ENCODE data around the gene ISM1.
"Not testable (repeated sequence)": the region's sequence is repeated elsewhere in the genome, so short reads cannot be mapped to it uniquely, and the experiment has no call there.

Gene ISM1

GRCh38 chr20:13223736-13224520, 2.9 kb downstream of the ISM1 start:
- Histone ChIP-seq H3K4me3 (ENCODE audit: low read length) (no peak overlapping the region), H3K9me3 (ENCODE audit: control insufficient read depth, low read depth, low read length) (no peaks in the 10 kb centered on the region), H3K27ac (ENCODE audit: low read length) (no peak overlapping the region), H3K4me1 (ENCODE audit: control insufficient read depth, low read depth, low read length) (peaks cover 12% of the 10 kb centered on the region), H3K36me3 (ENCODE audit: control insufficient read depth, low read depth, low read length) (no peaks in the 10 kb centered on the region), H3K9ac (ENCODE audit: low read length) (no peak overlapping the region), H3K27me3 (ENCODE audit: control insufficient read depth, insufficient read depth, low read length) (peaks cover 48% of the 10 kb centered on the region)

DNA sequence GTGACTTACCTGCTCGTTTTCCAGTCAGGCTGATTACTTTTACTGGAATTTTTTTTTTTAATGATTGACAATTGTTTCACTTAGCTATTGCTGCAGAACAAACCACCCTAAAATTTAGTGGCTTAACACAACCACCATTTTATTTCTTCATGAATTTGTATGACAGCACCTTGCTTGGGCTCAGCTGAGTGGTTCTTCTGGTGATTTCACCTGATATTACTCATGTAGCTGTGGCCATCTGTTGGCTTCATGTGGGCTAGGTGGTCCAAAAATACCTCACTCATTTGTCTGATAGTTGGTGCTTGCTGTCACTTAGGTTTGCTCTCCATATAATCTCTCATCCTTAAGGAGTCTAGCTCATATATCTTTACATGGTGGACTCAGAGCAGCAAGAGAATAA, 5.3 kb downstream of the ISM1 start:
- no peak overlapping the region for H3K4me3 ChIP-seq (ENCODE audit: low read length)
- H3K9me3 ChIP-seq (ENCODE audit: control insufficient read depth, low read depth, low read length): no peaks in the 10 kb centered on the region
- H3K27ac ChIP-seq (ENCODE audit: low read length): no peak overlapping the region
- H3K36me3 ChIP-seq (ENCODE audit: control insufficient read depth, low read depth, low read length): no peaks in the 10 kb centered on the region
- peaks cover 7% of the 10 kb centered on the region for H3K4me1 ChIP-seq (ENCODE audit: control insufficient read depth, low read depth, low read length)
- H3K9ac ChIP-seq (ENCODE audit: low read length): no peak overlapping the region
- H3K27me3 ChIP-seq (ENCODE audit: control insufficient read depth, insufficient read depth, low read length): peaks cover 28% of the 10 kb centered on the region

- Histone ChIP-seq H3K4me1 (ENCODE audit: control insufficient read depth, low read depth, low read length) (no peaks in the 10 kb centered on the region), H3K27me3 (ENCODE audit: control insufficient read depth, insufficient read depth, low read length) (peaks cover 7% of the 10 kb centered on the region), H3K9ac (ENCODE audit: low read length) (no peak overlapping the region), H3K27ac (ENCODE audit: low read length) (no peak overlapping the region), H3K4me3 (ENCODE audit: low read length) (no peak overlapping the region), H3K9me3 (ENCODE audit: control insufficient read depth, low read depth, low read length) (no peaks in the 10 kb centered on the region), H3K36me3 (ENCODE audit: control insufficient read depth, low read depth, low read length) (no peaks in the 10 kb centered on the region)
Measured at GRCh38 chr20:13228771-13229170, 7.7 kb downstream of the ISM1 start.

GRCh38 chr20:13229538-13229937, 8.5 kb downstream of the ISM1 start:
- H3K27me3 ChIP-seq (ENCODE audit: control insufficient read depth, insufficient read depth, low read length): no peaks in the 10 kb centered on the region
- no peaks in the 10 kb centered on the region for H3K4me1 ChIP-seq (ENCODE audit: control insufficient read depth, low read depth, low read length)
- no peaks in the 10 kb centered on the region for H3K9me3 ChIP-seq (ENCODE audit: control insufficient read depth, low read depth, low read length)
- no peaks in the 10 kb centered on the region for H3K36me3 ChIP-seq (ENCODE audit: control insufficient read depth, low read depth, low read length)
- H3K9ac ChIP-seq (ENCODE audit: low read length): no peak overlapping the region
- no peak overlapping the region for H3K4me3 ChIP-seq (ENCODE audit: low read length)
- no peak overlapping the region for H3K27ac ChIP-seq (ENCODE audit: low read length)

DNA sequence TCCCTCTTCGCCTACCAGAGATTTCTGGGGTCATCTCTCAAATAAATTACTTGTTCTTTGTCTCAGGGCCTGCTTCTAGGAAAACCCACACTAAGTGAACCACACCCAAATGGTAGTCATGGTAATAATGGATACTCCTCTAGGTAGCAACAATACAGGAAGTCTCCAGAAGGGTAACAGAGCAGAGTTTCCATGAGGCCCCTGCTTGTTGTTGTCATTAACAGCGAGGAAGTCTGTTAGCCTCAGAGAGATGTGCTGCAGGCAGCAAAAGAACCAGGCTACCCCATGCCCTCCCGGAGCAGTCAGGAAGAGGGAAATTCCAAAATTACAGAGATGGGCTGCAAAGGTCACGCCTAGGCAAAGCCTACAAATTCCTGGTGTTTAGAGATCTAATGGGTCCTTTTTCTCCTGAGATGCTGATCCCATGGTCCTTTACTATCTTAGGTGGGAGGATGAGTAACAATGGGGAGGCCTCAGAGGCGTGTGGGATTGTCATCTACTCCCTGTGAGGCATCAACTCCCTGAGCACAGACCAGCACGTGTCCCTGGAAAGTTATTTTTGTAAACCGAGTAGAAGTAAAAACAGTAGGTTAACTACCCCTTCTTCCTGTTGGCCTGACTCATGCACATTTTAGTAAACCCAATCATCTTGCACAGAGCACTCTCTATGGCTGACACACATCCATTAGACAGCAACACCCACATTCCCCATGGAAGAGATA, 10.1 kb downstream of the ISM1 start:
- Histone ChIP-seq H3K27me3 (ENCODE audit: control insufficient read depth, insufficient read depth, low read length) (no peaks in the 10 kb centered on the region), H3K27ac (ENCODE audit: low read length) (no peak overlapping the region), H3K4me3 (ENCODE audit: low read length) (no peak overlapping the region), H3K36me3 (ENCODE audit: control insufficient read depth, low read depth, low read length) (no peaks in the 10 kb centered on the region), H3K4me1 (ENCODE audit: control insufficient read depth, low read depth, low read length) (no peaks in the 10 kb centered on the region), H3K9me3 (ENCODE audit: control insufficient read depth, low read depth, low read length) (no peaks in the 10 kb centered on the region), H3K9ac (ENCODE audit: low read length) (no peak overlapping the region)

DNA sequence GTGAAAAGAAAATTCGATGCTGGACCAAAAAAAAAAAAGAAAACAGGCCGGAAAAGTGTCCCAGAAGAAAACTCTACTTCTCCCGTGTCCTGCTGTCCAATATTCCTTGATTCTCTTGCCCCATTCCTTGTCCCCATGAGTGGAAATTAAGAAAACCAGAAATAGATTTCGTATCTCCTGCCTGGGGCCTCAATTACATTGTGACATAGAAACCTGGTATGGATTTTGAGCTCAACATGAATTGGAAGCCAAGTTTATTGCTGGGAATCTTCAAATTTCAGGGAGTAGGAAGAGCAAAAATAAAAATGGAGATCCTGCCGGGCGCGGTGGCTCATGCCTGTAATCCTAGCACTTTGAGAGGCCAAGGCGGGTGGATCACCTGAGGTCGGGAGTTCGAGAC, 11.9 kb downstream of the ISM1 start:
- peaks cover 4% of the 10 kb centered on the region for H3K4me1 ChIP-seq (ENCODE audit: control insufficient read depth, low read depth, low read length)
- no peaks in the 10 kb centered on the region for H3K9me3 ChIP-seq (ENCODE audit: control insufficient read depth, low read depth, low read length)
- H3K36me3 ChIP-seq (ENCODE audit: control insufficient read depth, low read depth, low read length): no peaks in the 10 kb centered on the region
- no peak overlapping the region for H3K4me3 ChIP-seq (ENCODE audit: low read length)
- H3K27ac ChIP-seq (ENCODE audit: low read length): no peak overlapping the region
- no peak overlapping the region for H3K9ac ChIP-seq (ENCODE audit: low read length)
- H3K27me3 ChIP-seq (ENCODE audit: control insufficient read depth, insufficient read depth, low read length): no peaks in the 10 kb centered on the region

DNA sequence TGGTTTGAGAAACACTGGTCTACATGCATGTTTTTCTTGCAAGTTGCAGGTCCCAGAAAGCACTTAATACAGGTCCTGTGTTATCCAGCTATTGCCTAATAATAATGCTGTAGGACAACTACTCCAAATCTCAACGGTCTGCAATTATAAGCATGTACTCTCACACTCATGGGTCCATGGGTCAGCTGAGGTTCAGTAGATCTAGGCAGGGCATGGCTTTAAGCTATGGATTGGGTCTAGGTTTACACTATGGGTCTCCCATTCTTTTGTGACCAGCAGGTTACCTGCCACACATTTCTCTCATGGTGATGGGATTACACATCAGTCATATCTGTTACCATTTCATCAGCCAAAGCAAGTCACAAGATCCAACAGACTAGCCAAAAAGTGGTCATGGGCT, 13.9 kb downstream of the ISM1 start:
- Histone ChIP-seq H3K9ac (ENCODE audit: low read length) (no peak overlapping the region), H3K4me3 (ENCODE audit: low read length) (no peak overlapping the region)

GRCh38 chr20:13236360-13236759, 15.3 kb downstream of the ISM1 start:
- not testable (repeated sequence) for H3K9ac ChIP-seq (ENCODE audit: low read length); H3K4me3 ChIP-seq (ENCODE audit: low read length); H3K27me3 ChIP-seq (ENCODE audit: control insufficient read depth, insufficient read depth, low read length); H3K9me3 ChIP-seq (ENCODE audit: control insufficient read depth, low read depth, low read length); H3K4me1 ChIP-seq (ENCODE audit: control insufficient read depth, low read depth, low read length); H3K27ac ChIP-seq (ENCODE audit: low read length); H3K36me3 ChIP-seq (ENCODE audit: control insufficient read depth, low read depth, low read length)

More for the DNA sequence above, 13.9 kb downstream of the ISM1 start:
- H3K9me3 ChIP-seq (ENCODE audit: control insufficient read depth, low read depth, low read length): no peaks in the 10 kb centered on the region
- no peaks in the 10 kb centered on the region for H3K36me3 ChIP-seq (ENCODE audit: control insufficient read depth, low read depth, low read length)
- no peaks in the 10 kb centered on the region for H3K27me3 ChIP-seq (ENCODE audit: control insufficient read depth, insufficient read depth, low read length)
- no peak overlapping the region for H3K27ac ChIP-seq (ENCODE audit: low read length)
- H3K4me1 ChIP-seq (ENCODE audit: control insufficient read depth, low read depth, low read length): peaks cover 4% of the 10 kb centered on the region

GRCh38 chr20:13236990-13237720, 16.1 kb downstream of the ISM1 start:
- Histone ChIP-seq H3K27me3 (ENCODE audit: control insufficient read depth, insufficient read depth, low read length) (no peaks in the 10 kb centered on the region), H3K9ac (ENCODE audit: low read length) (no peak overlapping the region), H3K4me3 (ENCODE audit: low read length) (no peak overlapping the region)

DNA sequence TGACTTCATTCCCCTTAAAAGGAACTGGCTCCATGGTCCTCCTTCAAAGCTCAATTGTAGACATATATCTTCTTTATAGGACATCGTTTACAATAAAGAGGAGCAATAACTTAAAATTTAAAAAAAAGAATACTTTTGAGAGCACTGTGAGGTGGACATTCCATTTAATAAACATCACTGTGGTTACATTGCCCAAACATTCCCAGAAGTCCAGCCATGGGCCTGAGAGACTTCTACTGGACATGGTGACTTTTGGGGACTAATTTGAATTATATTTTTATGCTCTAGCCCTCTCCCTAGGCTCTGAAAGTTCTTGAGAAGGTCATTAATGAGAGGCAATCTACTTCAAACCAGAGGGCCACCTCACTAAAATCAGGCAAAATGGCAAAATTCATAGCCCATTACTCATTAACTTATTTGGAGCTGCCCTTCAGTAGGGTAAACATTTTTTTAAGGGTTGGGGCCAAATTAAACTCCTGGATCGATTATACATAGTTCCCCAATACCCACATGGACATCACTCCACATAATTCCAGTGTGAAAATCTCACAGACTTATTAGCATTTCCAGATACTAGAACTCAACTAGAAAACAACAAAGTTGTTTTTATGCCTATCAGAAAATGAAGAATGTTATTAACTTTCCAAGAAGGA, 17.1 kb downstream of the ISM1 start:
- H3K9ac ChIP-seq (ENCODE audit: low read length): no peak overlapping the region
- H3K9me3 ChIP-seq (ENCODE audit: control insufficient read depth, low read depth, low read length): no peaks in the 10 kb centered on the region
- no peaks in the 10 kb centered on the region for H3K27me3 ChIP-seq (ENCODE audit: control insufficient read depth, insufficient read depth, low read length)
- no peak overlapping the region for H3K27ac ChIP-seq (ENCODE audit: low read length)
- H3K36me3 ChIP-seq (ENCODE audit: control insufficient read depth, low read depth, low read length): no peaks in the 10 kb centered on the region
- H3K4me1 ChIP-seq (ENCODE audit: control insufficient read depth, low read depth, low read length): peaks cover 4% of the 10 kb centered on the region
- no peak overlapping the region for H3K4me3 ChIP-seq (ENCODE audit: low read length)

More at GRCh38 chr20:13236990-13237720, 16.1 kb downstream of the ISM1 start:
- Histone ChIP-seq H3K36me3 (ENCODE audit: control insufficient read depth, low read depth, low read length) (no peaks in the 10 kb centered on the region), H3K27ac (ENCODE audit: low read length) (no peak overlapping the region), H3K9me3 (ENCODE audit: control insufficient read depth, low read depth, low read length) (no peaks in the 10 kb centered on the region), H3K4me1 (ENCODE audit: control insufficient read depth, low read depth, low read length) (peaks cover 4% of the 10 kb centered on the region)

DNA sequence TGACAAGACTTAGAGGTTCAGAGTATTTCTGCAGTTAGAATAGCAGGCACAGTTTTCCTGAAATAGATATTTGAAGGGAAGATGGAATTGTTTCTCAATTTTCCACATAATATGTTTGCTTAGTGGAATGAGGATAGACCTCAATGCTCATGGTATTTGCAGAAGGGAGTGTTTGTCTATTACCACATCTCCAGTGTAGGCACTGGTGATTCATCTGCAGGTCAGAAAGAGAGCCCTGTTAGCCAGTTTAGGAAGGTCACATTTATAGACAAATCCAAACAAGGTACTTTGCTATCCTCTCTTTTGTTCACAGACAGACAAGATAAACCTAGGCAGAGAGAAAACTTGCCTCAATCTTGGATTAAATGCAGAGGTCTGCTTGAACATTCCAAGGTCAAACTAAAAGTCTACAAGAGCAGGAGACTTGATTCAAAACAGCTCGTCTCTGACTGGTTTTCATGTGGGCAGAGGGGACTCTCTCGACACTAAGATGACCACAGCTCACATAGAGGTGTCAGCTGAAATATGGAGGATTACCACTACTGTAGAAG, 22.8 kb downstream of the ISM1 start:
- no peaks in the 10 kb centered on the region for H3K9me3 ChIP-seq (ENCODE audit: control insufficient read depth, low read depth, low read length)
- no peak overlapping the region for H3K9ac ChIP-seq (ENCODE audit: low read length)
- H3K36me3 ChIP-seq (ENCODE audit: control insufficient read depth, low read depth, low read length): no peaks in the 10 kb centered on the region
- H3K4me3 ChIP-seq (ENCODE audit: low read length): no peak overlapping the region
- H3K4me1 ChIP-seq (ENCODE audit: control insufficient read depth, low read depth, low read length): no peaks in the 10 kb centered on the region
- no peak overlapping the region for H3K27ac ChIP-seq (ENCODE audit: low read length)
- no peaks in the 10 kb centered on the region for H3K27me3 ChIP-seq (ENCODE audit: control insufficient read depth, insufficient read depth, low read length)
